ENCODE results near the gene ATXN1.

- TF ChIP-seq CTCF (IDR thresholded peaks at IDR 0.05) = no peak
- no peak for TF ChIP-seq POLR2A (IDR thresholded peaks at IDR 0.05)
Observed at GRCh38 chr6:16669227-16669626, 92.0 kb downstream of the ATXN1 start.

All from lower leg skin (tissue), 3 donors.